Measurements from ENCODE around the gene PIK3R5. TPM values are rescaled to one million over a fixed set of nuclear protein-coding genes. Genes with fewer than 3 reads are reported as not detected.

Gene PIK3R5
- polyA plus RNA-seq, 1 donor from 2014 or later = not detected

DNA sequence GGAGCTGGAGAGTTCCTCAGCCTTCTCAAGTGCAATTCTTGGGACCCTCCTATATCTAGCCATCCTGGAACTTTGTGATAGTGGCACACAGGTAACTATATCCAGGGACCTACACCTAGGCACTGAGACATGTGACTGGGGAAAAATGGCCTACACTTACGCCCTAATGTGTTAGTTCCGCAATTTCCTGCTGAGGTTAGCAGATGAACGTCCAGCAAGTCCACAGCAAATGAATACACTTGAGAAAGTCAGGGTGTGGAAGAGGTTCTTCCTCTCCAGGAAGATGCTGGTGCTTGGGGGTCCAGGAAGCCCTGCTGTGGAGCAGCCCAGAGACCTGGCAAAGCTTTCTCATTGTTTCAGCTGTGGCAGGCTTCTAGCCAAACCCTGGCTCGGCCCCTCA is 20.8 kb downstream of the PIK3R5 start:
- Histone ChIP-seq H4K20me1 (ENCODE audit: insufficient read depth) (no peaks in the 10 kb centered on the region), H3K27ac (ENCODE audit: low read length) (no peak overlapping the region), H3K4me2 (ENCODE audit: low read length) (no peak overlapping the region), H3K9ac (ENCODE audit: low read length) (no peak overlapping the region), H3K4me3 (ENCODE audit: low read length) (no peak overlapping the region), H3K9me2 (ENCODE audit: insufficient read depth, low read length) (no peaks in the 10 kb centered on the region), H3K79me2 (replicated peaks; ENCODE audit: insufficient read depth, low read length) (no peaks in the 10 kb centered on the region), H2AFZ (ENCODE audit: low read depth, low read length) (no peak overlapping the region), H3K9me3 (ENCODE audit: low read length) (no peaks in the 10 kb centered on the region), H3K36me3 (ENCODE audit: insufficient read depth, low read length) (no peaks in the 10 kb centered on the region), H3K27me3 (ENCODE audit: insufficient read depth, low read depth, low read length) (no peaks in the 10 kb centered on the region), H3F3A (ENCODE audit: insufficient read depth, low read length, poor library complexity, severe bottlenecking) (no peaks in the 10 kb centered on the region)
- TF ChIP-seq EP300 (conservative IDR thresholded peaks at IDR 0.05; ENCODE audit: poor library complexity, severe bottlenecking) (no peak), MXI1 (conservative IDR thresholded peaks at IDR 0.05; ENCODE audit: poor library complexity, severe bottlenecking) (no peak), RAD21 (conservative IDR thresholded peaks at IDR 0.05) (no peak), TAF1 (IDR thresholded peaks at IDR 0.05; ENCODE audit: low read depth) (no peak), POLR2AphosphoS5 (IDR thresholded peaks at IDR 0.05) (no peak), EZH2 (IDR thresholded peaks at IDR 0.05; ENCODE audit: borderline replicate concordance, insufficient read depth, low read length, poor library complexity, severe bottlenecking) (no peak), SMC3 (conservative IDR thresholded peaks at IDR 0.05; ENCODE audit: poor library complexity) (no peak)
- TF ChIP-seq, protein P1, sequence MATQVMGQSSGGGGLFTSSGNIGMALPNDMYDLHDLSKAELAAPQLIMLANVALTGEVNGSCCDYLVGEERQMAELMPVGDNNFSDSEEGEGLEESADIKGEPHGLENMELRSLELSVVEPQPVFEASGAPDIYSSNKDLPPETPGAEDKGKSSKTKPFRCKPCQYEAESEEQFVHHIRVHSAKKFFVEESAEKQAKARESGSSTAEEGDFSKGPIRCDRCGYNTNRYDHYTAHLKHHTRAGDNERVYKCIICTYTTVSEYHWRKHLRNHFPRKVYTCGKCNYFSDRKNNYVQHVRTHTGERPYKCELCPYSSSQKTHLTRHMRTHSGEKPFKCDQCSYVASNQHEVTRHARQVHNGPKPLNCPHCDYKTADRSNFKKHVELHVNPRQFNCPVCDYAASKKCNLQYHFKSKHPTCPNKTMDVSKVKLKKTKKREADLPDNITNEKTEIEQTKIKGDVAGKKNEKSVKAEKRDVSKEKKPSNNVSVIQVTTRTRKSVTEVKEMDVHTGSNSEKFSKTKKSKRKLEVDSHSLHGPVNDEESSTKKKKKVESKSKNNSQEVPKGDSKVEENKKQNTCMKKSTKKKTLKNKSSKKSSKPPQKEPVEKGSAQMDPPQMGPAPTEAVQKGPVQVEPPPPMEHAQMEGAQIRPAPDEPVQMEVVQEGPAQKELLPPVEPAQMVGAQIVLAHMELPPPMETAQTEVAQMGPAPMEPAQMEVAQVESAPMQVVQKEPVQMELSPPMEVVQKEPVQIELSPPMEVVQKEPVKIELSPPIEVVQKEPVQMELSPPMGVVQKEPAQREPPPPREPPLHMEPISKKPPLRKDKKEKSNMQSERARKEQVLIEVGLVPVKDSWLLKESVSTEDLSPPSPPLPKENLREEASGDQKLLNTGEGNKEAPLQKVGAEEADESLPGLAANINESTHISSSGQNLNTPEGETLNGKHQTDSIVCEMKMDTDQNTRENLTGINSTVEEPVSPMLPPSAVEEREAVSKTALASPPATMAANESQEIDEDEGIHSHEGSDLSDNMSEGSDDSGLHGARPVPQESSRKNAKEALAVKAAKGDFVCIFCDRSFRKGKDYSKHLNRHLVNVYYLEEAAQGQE (IDR thresholded peaks at IDR 0.05; ENCODE audit: borderline replicate concordance) = no peak
- TF ChIP-seq, protein P2, sequence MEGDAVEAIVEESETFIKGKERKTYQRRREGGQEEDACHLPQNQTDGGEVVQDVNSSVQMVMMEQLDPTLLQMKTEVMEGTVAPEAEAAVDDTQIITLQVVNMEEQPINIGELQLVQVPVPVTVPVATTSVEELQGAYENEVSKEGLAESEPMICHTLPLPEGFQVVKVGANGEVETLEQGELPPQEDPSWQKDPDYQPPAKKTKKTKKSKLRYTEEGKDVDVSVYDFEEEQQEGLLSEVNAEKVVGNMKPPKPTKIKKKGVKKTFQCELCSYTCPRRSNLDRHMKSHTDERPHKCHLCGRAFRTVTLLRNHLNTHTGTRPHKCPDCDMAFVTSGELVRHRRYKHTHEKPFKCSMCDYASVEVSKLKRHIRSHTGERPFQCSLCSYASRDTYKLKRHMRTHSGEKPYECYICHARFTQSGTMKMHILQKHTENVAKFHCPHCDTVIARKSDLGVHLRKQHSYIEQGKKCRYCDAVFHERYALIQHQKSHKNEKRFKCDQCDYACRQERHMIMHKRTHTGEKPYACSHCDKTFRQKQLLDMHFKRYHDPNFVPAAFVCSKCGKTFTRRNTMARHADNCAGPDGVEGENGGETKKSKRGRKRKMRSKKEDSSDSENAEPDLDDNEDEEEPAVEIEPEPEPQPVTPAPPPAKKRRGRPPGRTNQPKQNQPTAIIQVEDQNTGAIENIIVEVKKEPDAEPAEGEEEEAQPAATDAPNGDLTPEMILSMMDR (IDR thresholded peaks at IDR 0.05; ENCODE audit: poor library complexity, severe bottlenecking) = no peak

DNA sequence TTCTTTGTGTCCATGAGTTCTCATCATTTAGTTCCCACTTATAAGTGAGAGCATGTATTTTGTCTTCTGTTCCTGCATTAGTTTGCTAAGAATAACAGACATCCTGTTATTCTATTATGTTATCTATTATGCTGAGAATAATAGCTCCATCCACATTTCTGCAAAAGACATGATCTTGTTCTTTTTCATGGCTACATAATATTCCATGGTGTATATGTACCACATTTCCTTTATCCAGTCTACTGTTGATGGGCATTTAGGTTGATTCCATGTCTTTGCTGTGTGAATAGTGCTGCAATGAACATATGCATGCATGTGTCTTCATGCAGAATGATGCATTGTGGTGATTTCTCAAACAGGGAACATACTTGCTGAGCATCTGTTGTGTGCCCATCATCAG is 21.4 kb downstream of the PIK3R5 start:
- H2AFZ ChIP-seq (ENCODE audit: low read depth, low read length) = no peak overlapping the region
- no peaks in the 10 kb centered on the region for H3F3A ChIP-seq (ENCODE audit: insufficient read depth, low read length, poor library complexity, severe bottlenecking)
- H3K9me2 ChIP-seq (ENCODE audit: insufficient read depth, low read length) = no peaks in the 10 kb centered on the region
- no peak overlapping the region for H3K4me3 ChIP-seq (ENCODE audit: low read length)
- no peak for TF ChIP-seq MXI1 (conservative IDR thresholded peaks at IDR 0.05; ENCODE audit: poor library complexity, severe bottlenecking)
- TF ChIP-seq EP300 (conservative IDR thresholded peaks at IDR 0.05; ENCODE audit: poor library complexity, severe bottlenecking) = no peak
- TF ChIP-seq EZH2 (IDR thresholded peaks at IDR 0.05; ENCODE audit: borderline replicate concordance, insufficient read depth, low read length, poor library complexity, severe bottlenecking) = no peak
- no peak for TF ChIP-seq TAF1 (IDR thresholded peaks at IDR 0.05; ENCODE audit: low read depth)
- TF ChIP-seq, protein P2 (IDR thresholded peaks at IDR 0.05; ENCODE audit: poor library complexity, severe bottlenecking) = no peak
- no peak for TF ChIP-seq SMC3 (conservative IDR thresholded peaks at IDR 0.05; ENCODE audit: poor library complexity)
- TF ChIP-seq POLR2AphosphoS5 (IDR thresholded peaks at IDR 0.05) = no peak
- TF ChIP-seq, protein P1 (IDR thresholded peaks at IDR 0.05; ENCODE audit: borderline replicate concordance) = no peak
- no peak for TF ChIP-seq RAD21 (conservative IDR thresholded peaks at IDR 0.05)
- H3K79me2 ChIP-seq (replicated peaks; ENCODE audit: insufficient read depth, low read length) = no peaks in the 10 kb centered on the region
- no peak overlapping the region for H3K9ac ChIP-seq (ENCODE audit: low read length)
- no peaks in the 10 kb centered on the region for H3K36me3 ChIP-seq (ENCODE audit: insufficient read depth, low read length)
- no peaks in the 10 kb centered on the region for H3K27me3 ChIP-seq (ENCODE audit: insufficient read depth, low read depth, low read length)
- no peak overlapping the region for H3K4me2 ChIP-seq (ENCODE audit: low read length)
- H3K9me3 ChIP-seq (ENCODE audit: low read length) = no peaks in the 10 kb centered on the region
- no peaks in the 10 kb centered on the region for H4K20me1 ChIP-seq (ENCODE audit: insufficient read depth)
- H3K27ac ChIP-seq (ENCODE audit: low read length) = no peak overlapping the region

Data from neural cell (in vitro differentiated cells).